GM20000 (cell line): Measurements from ENCODE around the gene ADGRG2.

Experiments
- DNase-seq: peaks from one replicate; pipeline ENCODE4 v3.0.0; 2012; ENCODE audit warnings: low spot score
- CTCF ChIP-seq: IDR thresholded peaks from 2 replicates; pipeline ENCODE4 v1.5.1; 2012; ENCODE audit warnings: mild to moderate bottlenecking, control low read depth; ENCODE audit errors: extremely low read depth, missing control alignments

ADGRG2 gene

DNA sequence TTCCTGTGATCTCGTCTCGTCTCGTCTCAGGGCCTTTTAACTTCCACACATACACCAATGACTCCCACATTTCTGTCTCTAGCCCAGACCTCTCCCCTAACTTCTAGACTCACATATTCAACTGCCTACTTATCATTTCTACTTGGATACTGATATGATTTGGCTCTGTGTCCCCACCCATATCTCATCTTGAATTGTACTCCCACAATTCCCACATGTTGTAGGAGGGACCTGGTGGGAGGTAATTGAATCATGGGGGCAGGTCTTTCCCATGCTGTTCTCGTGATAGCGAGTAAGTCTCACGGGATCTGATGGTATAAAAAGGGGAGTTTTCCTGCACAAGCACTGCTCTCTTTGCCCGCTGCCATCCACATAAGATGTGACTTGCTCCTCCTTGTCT lies 147.3 kb downstream of the ADGRG2 start:
- no peak for DNase-seq
- TF ChIP-seq CTCF, result no peak

DNA sequence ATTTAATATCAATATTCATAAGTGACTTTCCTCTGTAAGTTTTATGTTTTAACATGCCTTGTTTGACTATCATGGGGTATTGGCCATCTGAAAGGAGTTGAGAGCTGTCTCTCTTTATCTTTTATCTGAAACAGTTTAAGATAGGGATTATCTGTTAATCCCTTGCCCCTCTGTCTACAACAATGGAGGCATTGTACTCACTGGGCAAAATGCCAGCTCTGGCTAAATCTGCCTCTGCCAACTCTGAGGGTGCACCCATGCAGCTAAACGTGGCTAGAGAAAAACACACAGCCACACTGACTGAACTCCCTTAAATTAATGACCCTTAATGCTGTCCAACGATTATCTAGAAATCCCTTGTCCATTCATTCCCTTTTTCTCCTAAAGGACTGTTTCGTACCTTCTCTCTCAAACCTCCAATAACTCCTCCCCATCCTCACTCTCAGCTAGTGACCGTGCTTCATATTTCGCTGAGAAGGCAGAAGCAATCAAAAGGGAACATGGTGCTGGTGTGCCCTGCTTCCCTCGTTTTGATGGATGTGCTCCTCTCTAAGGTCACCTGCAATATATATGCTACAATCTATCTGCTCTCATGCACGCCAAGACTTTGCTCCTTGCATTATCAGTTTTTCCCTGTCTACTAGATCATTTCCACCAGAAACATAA lies 148.6 kb downstream of the ADGRG2 start:
- no peak for TF ChIP-seq CTCF
- DNase-seq, result no peak

DNA sequence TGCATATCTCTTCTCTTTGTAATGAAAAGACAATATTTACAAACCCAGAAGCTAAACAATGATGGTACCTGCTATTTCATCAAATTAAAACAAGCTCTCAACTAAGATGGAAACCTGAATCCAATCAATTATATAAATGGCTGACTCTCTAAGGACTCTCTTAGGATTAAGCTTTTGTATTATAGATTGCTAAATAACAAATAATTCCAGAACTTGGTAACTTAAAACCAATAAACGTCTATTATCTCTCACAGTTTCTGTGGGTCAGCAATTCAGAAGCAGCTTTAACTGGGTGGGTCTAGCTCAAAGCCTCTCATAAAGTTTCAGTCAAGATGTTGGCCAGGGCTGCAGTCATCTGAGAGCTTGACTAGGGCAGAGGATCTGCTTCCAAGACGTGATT lies 150.8 kb downstream of the ADGRG2 start:
- no peak for DNase-seq
- TF ChIP-seq CTCF, result no peak

- no peak for TF ChIP-seq CTCF
- DNase-seq, result no peak
These were observed 151.8 kb downstream of the ADGRG2 start for GRCh38 chrX:18970465-18970864.

GRCh38 chrX:18966624-18967023 lies 155.6 kb downstream of the ADGRG2 start:
- no peak for TF ChIP-seq CTCF
- DNase-seq, result no peak

DNA sequence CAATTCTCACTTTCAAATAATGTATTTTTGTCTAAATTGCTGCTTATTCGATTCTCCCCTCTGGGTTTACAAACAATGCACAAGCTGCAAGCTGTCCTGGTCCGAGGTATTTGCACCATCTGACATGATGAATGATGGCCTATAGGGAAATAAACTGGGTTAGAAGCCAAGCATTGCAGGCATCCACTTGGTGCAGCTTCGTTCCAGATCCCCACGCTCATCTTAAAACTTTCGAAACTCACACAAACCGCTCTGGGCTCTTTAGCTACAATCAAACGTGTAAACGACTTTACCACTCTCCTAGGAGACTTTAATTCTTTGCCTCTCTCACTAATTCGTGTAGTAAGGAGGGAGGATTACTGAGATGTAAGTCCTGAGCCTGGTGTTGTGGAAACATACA lies 157.4 kb downstream of the ADGRG2 start:
- no peak for TF ChIP-seq CTCF
- no peak for DNase-seq

GRCh38 chrX:18964026-18964425 lies 158.2 kb downstream of the ADGRG2 start:
- TF ChIP-seq CTCF, result no peak
- no peak for DNase-seq

DNA sequence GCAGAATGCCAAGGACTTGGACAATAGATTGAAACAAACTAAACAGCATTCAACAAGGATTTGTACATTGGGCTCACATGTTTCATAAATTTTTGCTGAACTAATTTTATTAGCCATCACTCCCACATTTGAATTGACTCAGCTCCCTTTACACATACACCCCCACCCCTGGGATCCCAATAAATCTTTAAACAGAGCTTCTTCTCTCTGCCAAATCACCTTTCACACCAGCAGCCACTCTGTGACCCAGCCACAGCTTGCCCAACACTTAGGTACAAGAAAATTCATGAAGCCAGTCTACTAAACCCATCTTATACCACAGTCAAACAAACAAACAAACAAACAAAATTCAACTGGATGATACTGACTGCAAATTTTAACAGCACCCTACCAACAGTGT lies 159.9 kb downstream of the ADGRG2 start:
- TF ChIP-seq CTCF, result no peak
- no peak for DNase-seq
